Ishikawa (cell line): ENCODE results near the gene CDPF1.

Experiments
- CEBPB ChIP-seq: IDR thresholded peaks from 2 replicates; pipeline ENCODE4 v1.6.1; 2012
- CREB1 ChIP-seq: IDR thresholded peaks from 2 replicates; pipeline ENCODE4 v1.6.1; 2012; ENCODE audit warnings: low read depth
- EGR1 ChIP-seq: IDR thresholded peaks from 2 replicates; pipeline ENCODE4 v1.6.1; 2012
- EP300 ChIP-seq: IDR thresholded peaks from 2 replicates; pipeline ENCODE4 v1.6.1; 2012; ENCODE audit warnings: borderline replicate concordance
- FOXM1 ChIP-seq: IDR thresholded peaks from 2 replicates; pipeline ENCODE4 v1.6.1; 2012; ENCODE audit warnings: low read depth, borderline replicate concordance
- MAX ChIP-seq: IDR thresholded peaks from 2 replicates; pipeline ENCODE4 v1.6.1; 2012
- NFIC ChIP-seq: IDR thresholded peaks from 2 replicates; pipeline ENCODE4 v1.6.1; 2012
- RAD21 ChIP-seq: IDR thresholded peaks from 2 replicates; pipeline ENCODE4 v1.6.1; 2012; ENCODE audit warnings: low read depth
- REST ChIP-seq: IDR thresholded peaks from 2 replicates; pipeline ENCODE4 v1.6.1; 2012; ENCODE audit warnings: low read depth, mild to moderate bottlenecking
- TAF1 ChIP-seq: IDR thresholded peaks from 2 replicates; pipeline ENCODE4 v1.6.1; 2012; ENCODE audit warnings: low read depth, mild to moderate bottlenecking
- TCF12 ChIP-seq: IDR thresholded peaks from 2 replicates; pipeline ENCODE4 v1.6.1; 2012; ENCODE audit warnings: low read depth
- TEAD4 ChIP-seq: IDR thresholded peaks from 2 replicates; pipeline ENCODE4 v1.6.1; 2012
- USF1 ChIP-seq: IDR thresholded peaks from 2 replicates; pipeline ENCODE4 v1.6.1; 2012
- YY1 ChIP-seq: IDR thresholded peaks from 2 replicates; pipeline ENCODE4 v1.6.1; 2012; ENCODE audit warnings: low read depth
- ZBTB7A ChIP-seq: IDR thresholded peaks from 2 replicates; pipeline ENCODE4 v1.6.1; 2012; ENCODE audit warnings: low read depth

CDPF1 gene

GRCh38 chr22:46237453-46238124 lies 12.5 kb downstream of the CDPF1 start:
- no peak for TF ChIP-seq USF1
- TF ChIP-seq YY1 = no peak
- TF ChIP-seq CREB1 = no peak
- no peak for TF ChIP-seq FOXM1
- no peak for TF ChIP-seq EGR1
- no peak for TF ChIP-seq RAD21
- TF ChIP-seq TCF12 = no peak
- no peak for TF ChIP-seq CEBPB
- no peak for TF ChIP-seq TAF1

- no peak for TF ChIP-seq REST
- no peak for TF ChIP-seq CEBPB
- no peak for TF ChIP-seq NFIC
- TF ChIP-seq EGR1 = no peak
- no peak for TF ChIP-seq RAD21
- no peak for TF ChIP-seq ZBTB7A
- TF ChIP-seq YY1 = no peak
- TF ChIP-seq CREB1 = no peak
- TF ChIP-seq TAF1 = no peak
- TF ChIP-seq TEAD4 = no peak
- no peak for TF ChIP-seq MAX
- TF ChIP-seq FOXM1 = no peak
- no peak for TF ChIP-seq TCF12
- TF ChIP-seq EP300 = no peak
- no peak for TF ChIP-seq USF1
Measured at GRCh38 chr22:46234969-46235368, 15.1 kb downstream of the CDPF1 start.

GRCh38 chr22:46233231-46233630 lies 16.9 kb downstream of the CDPF1 start:
- TF ChIP-seq REST (no peak), MAX (no peak), TCF12 (no peak), CEBPB (no peak), ZBTB7A (no peak), NFIC (no peak), EGR1 (no peak), EP300 (no peak), YY1 (no peak), RAD21 (no peak), CREB1 (no peak), USF1 (no peak), TEAD4 (no peak)

- no peak for TF ChIP-seq FOXM1
Measured at GRCh38 chr22:46230262-46230901, 19.7 kb downstream of the CDPF1 start.

- no peak for TF ChIP-seq FOXM1
Measured at GRCh38 chr22:46229701-46230100, 20.4 kb downstream of the CDPF1 start.

GRCh38 chr22:46226577-46226976 lies 23.5 kb downstream of the CDPF1 start:
- TF ChIP-seq REST (no peak), TEAD4 (no peak), TCF12 (no peak), EGR1 (no peak), FOXM1 (no peak), NFIC (no peak), CREB1 (no peak), CEBPB (no peak), TAF1 (no peak), ZBTB7A (no peak), USF1 (no peak), MAX (no peak)
